Measurements from ENCODE around the gene FAU. TPM values are rescaled to one million over a fixed set of nuclear protein-coding genes. Genes with fewer than 3 reads are reported as not detected.
A peak's percentile ranks its signal among the peaks of the same experiment; 100 is the strongest.

The FAU gene
- total RNA-seq, 6 donors from 2014 or later: 405 to 1,014 (median 590) TPM

GRCh38 chr11:65156926-65157325, 35.0 kb upstream of the FAU start:
- WGBS, 2 donors: 86 to 100% methylated on average over 2 to 3 of the region's 3 CpGs
- Histone ChIP-seq H3K36me3 (no peaks in the 10 kb centered on the region), H3K27ac (no peak overlapping the region), H3K27me3 (no peaks in the 10 kb centered on the region), H3K4me1 (no peaks in the 10 kb centered on the region), H3K4me3 (no peak overlapping the region), H3K9me3 (no peaks in the 10 kb centered on the region)
- DNase-seq: no peak
- TF ChIP-seq POLR2A (IDR thresholded peaks at IDR 0.05) (no peak), CTCF (IDR thresholded peaks at IDR 0.05) (no peak), POLR2AphosphoS5 (IDR thresholded peaks at IDR 0.05) (no peak), EP300 (IDR thresholded peaks at IDR 0.05) (no peak)
- ATAC-seq (ENCODE audit: low FRiP score in 2 of 2): no peak

- no peak overlapping the region for H3K27ac ChIP-seq
- H3K27me3 ChIP-seq: no peaks in the 10 kb centered on the region
- no peak for ATAC-seq (ENCODE audit: low FRiP score in 2 of 2)
- no peak for DNase-seq
- H3K36me3 ChIP-seq: no peaks in the 10 kb centered on the region
- no peak overlapping the region for H3K4me3 ChIP-seq
- TF ChIP-seq POLR2A (IDR thresholded peaks at IDR 0.05) (no peak), CTCF (IDR thresholded peaks at IDR 0.05) (no peak), EP300 (IDR thresholded peaks at IDR 0.05) (no peak), POLR2AphosphoS5 (IDR thresholded peaks at IDR 0.05) (no peak)
- H3K9me3 ChIP-seq: no peaks in the 10 kb centered on the region
- 83 to 97% methylated on average over 3 of the region's 3 CpGs for WGBS, 2 donors
- peaks cover 0 to 6% (median 3%) of the 10 kb centered on the region in 4 donors for H3K4me1 ChIP-seq
Measured at GRCh38 chr11:65156256-65156655, 34.3 kb upstream of the FAU start.

GRCh38 chr11:65152122-65152521, 30.2 kb upstream of the FAU start:
- Histone ChIP-seq H3K4me1 (peaks cover 0 to 18% (median 14%) of the 10 kb centered on the region in 4 donors), H3K27ac (peak overlapping the region in 1 of 4 donors; percentile 74), H3K4me3 (no peak overlapping the region), H3K36me3 (no peaks in the 10 kb centered on the region), H3K27me3 (no peaks in the 10 kb centered on the region), H3K9me3 (no peaks in the 10 kb centered on the region)
- DNase-seq (no peak), ATAC-seq (ENCODE audit: low FRiP score in 2 of 2) (no peak)
- no peak for TF ChIP-seq POLR2AphosphoS5 (IDR thresholded peaks at IDR 0.05)
- no peak for TF ChIP-seq CTCF (IDR thresholded peaks at IDR 0.05)
- TF ChIP-seq EP300 (IDR thresholded peaks at IDR 0.05): no peak
- no peak for TF ChIP-seq POLR2A (IDR thresholded peaks at IDR 0.05)
- 79 to 80% methylated on average over 2 of the region's 2 CpGs for WGBS, 2 donors

GRCh38 chr11:65151331-65151899, 29.5 kb upstream of the FAU start:
- 55 to 59% methylated on average over 3 of the region's 3 CpGs for WGBS, 2 donors

More at GRCh38 chr11:65151331-65151899, 29.5 kb upstream of the FAU start:
- no peaks in the 10 kb centered on the region for H3K27me3 ChIP-seq
- no peaks in the 10 kb centered on the region for H3K9me3 ChIP-seq
- peaks cover 0 to 18% (median 14%) of the 10 kb centered on the region in 4 donors for H3K4me1 ChIP-seq
- peak overlapping the region; percentile 61 to 75 (median 68) for H3K27ac ChIP-seq
- no peak for TF ChIP-seq POLR2AphosphoS5 (IDR thresholded peaks at IDR 0.05)
- TF ChIP-seq EP300 (IDR thresholded peaks at IDR 0.05): no peak
- TF ChIP-seq CTCF (IDR thresholded peaks at IDR 0.05): no peak
- no peak for TF ChIP-seq POLR2A (IDR thresholded peaks at IDR 0.05)
- no peaks in the 10 kb centered on the region for H3K36me3 ChIP-seq
- ATAC-seq (ENCODE audit: low FRiP score in 2 of 2) (peak in 1 of 2 donors; percentile 30), DNase-seq (no peak)
- no peak overlapping the region for H3K4me3 ChIP-seq

Measured in upper lobe of left lung (tissue), 6 donors.